Loucy (cell line): ENCODE data around the gene NDUFA5.

ENCODE experiments used
- CTCF ChIP-seq: fragments of 200-600 bp; sonication (generic); conservative IDR thresholded peaks from 2 replicates; pipeline ENCODE4 v1.5.1; 2014; ENCODE audit warnings: mild to moderate bottlenecking, antibody characterized with exemption, low read length
- EZH2phosphoT487 ChIP-seq: fragments of 200-600 bp; IDR thresholded peaks from 2 replicates; pipeline ENCODE4 v1.6.1; 2018; ENCODE audit warnings: antibody characterized with exemption, mild to moderate bottlenecking, moderate library complexity, borderline replicate concordance

GRCh38 chr7:123602648-123603047 is 45.0 kb upstream of the NDUFA5 start:
- no peak for TF ChIP-seq CTCF
- no peak for TF ChIP-seq EZH2phosphoT487
